GM12878 (cell line): ENCODE data around the gene F12. TPM values are rescaled to one million over a fixed set of nuclear protein-coding genes. Genes with fewer than 3 reads are reported as not detected.

Source experiments
- CEBPB ChIP-seq, 2 experiments: fragments of 150-350 bp in 1 of 2; IDR thresholded peaks; 2 replicates each; pipeline ENCODE4 v1.6.1; 2012 to 2014; ENCODE audit warnings: low read depth in 2 of 2, low read length in 2 of 2, borderline replicate concordance in 1 of 2, inconsistent platforms in 1 of 2
- EED ChIP-seq: sonication (generic); IDR thresholded peaks from 2 replicates; pipeline ENCODE4 v1.6.1; 2016; ENCODE audit warnings: antibody characterized with exemption, low read depth
- EP300 ChIP-seq, 2 experiments: fragments of 150-350 bp in 1 of 2; IDR thresholded peaks; 2 replicates each; pipeline ENCODE4 v1.6.1; 2011 to 2012; ENCODE audit warnings: low read depth in 2 of 2, low read length in 2 of 2, borderline replicate concordance in 1 of 2, improper control_type of control experiment in 1 of 2, inconsistent platforms in 1 of 2; ENCODE audit not compliant: control insufficient read depth in 1 of 2
- ESRRA ChIP-seq: IDR thresholded peaks from 2 replicates; pipeline ENCODE4 v1.6.1; 2012; ENCODE audit warnings: mild to moderate bottlenecking, low read length, improper control_type of control experiment
- GATAD2B ChIP-seq: fragments of 450-650 bp; conservative IDR thresholded peaks from 2 replicates; pipeline ENCODE4 v1.6.1; 2017; ENCODE audit warnings: low read depth, mild to moderate bottlenecking, moderate library complexity
- JUNB ChIP-seq: IDR thresholded peaks from 2 replicates; pipeline ENCODE4 v1.6.1; 2016; ENCODE audit warnings: antibody characterized with exemption, mild to moderate bottlenecking
- MEF2B ChIP-seq: fragments of 450-650 bp; IDR thresholded peaks from 2 replicates; pipeline ENCODE4 v1.6.1; 2018; ENCODE audit warnings: mild to moderate bottlenecking, moderate library complexity; ENCODE audit not compliant: partially characterized antibody, poor library complexity, severe bottlenecking
- MLLT1 ChIP-seq: fragments of 450-650 bp; IDR thresholded peaks from 2 replicates; pipeline ENCODE4 v1.6.1; 2016; ENCODE audit warnings: mild to moderate bottlenecking
- POLR2AphosphoS2 ChIP-seq: IDR thresholded peaks from 2 replicates; pipeline ENCODE4 v1.6.1; 2011; ENCODE audit warnings: low read depth, mild to moderate bottlenecking, low read length, improper control_type of control experiment, moderate library complexity
- POU2F2 ChIP-seq: IDR thresholded peaks from 3 replicates; pipeline ENCODE4 v1.6.1; 2011; ENCODE audit warnings: low read depth, mild to moderate bottlenecking, low read length, borderline replicate concordance
- SMAD5 ChIP-seq: IDR thresholded peaks from 2 replicates; pipeline ENCODE4 v1.6.1; 2016; ENCODE audit warnings: antibody characterized with exemption, low read depth
- STAT3 ChIP-seq: IDR thresholded peaks from 2 replicates; pipeline ENCODE4 v1.6.1; 2011; ENCODE audit warnings: low read depth, low read length, improper control_type of control experiment
- TCF12 ChIP-seq: IDR thresholded peaks from 2 replicates; pipeline ENCODE4 v1.6.1; 2011; ENCODE audit warnings: low read depth, mild to moderate bottlenecking, low read length
- polyA plus RNA-seq, 11 experiments: library from polyadenylated mRNA; depleted of rRNA in 4 of 11; unstranded in 6 of 11; stranded (reverse) in 5 of 11; fragments of >200 nt; fragmentation: Nextera tagmentation in 4 of 11; fragmentation: Illumina TruSeq in 1 of 11; extraction: Ambion mirVana in 4 of 11; extraction: Trizol in 1 of 11; gene quantifications; 1 replicate in 1 of 11; 2 replicates in 10 of 11; pipeline versions ENCODE4 v1.2.1 to v1.2.3, GENCODE V29; 2011 to 2016; ENCODE audit warnings: inconsistent platforms in 2 of 11, missing spikeins in 2 of 11, low read depth in 1 of 11
- total RNA-seq, 4 experiments: library from RNA; depleted of rRNA in 3 of 4; stranded (reverse); fragments of >200 nt in 3 of 4; fragmentation: Illumina TruSeq in 1 of 4; extraction: Trizol in 1 of 4; gene quantifications; 2 replicates each; pipeline versions ENCODE4 v1.2.1 to v1.2.3, GENCODE V29; 2013 to 2021

Gene F12
- total and polyA plus RNA-seq, 10 of the 15 experiments (the other 5 are each of a cell fraction or from before 2014, with no cell fraction given) = 0.25 to 11.3 (median 5.5) TPM

- TF ChIP-seq MLLT1 (peak; percentile 47; the same call in 1 of the 2 replicates), MEF2B (peak; percentile 17), SMAD5 (no peak), CEBPB (IDR thresholded peaks at IDR 0.05; ENCODE audit: borderline replicate concordance in 1 of 2, low read depth in 2 of 2, low read length in 2 of 2) (no peak), EP300 (IDR thresholded peaks at IDR 0.05; ENCODE audit: borderline replicate concordance in 1 of 2, control insufficient read depth in 1 of 2, low read depth in 2 of 2, low read length in 2 of 2) (peak; percentile 41 to 82; a peak in 2 of 4 replicates), GATAD2B (peak; percentile 40), JUNB (peak; percentile 97), POLR2AphosphoS2 (no peak), STAT3 (0 out of 2 replicates have a peak, but pooled peaks have one; percentile 75), ESRRA (0 out of 2 replicates have a peak, but pooled peaks have one; percentile 14), POU2F2 (peak; percentile 12; the same call in 1 of the 3 replicates), TCF12 (peak; percentile 50; the same call in 1 of the 2 replicates), EED (peak; percentile 93)
Measured at GRCh38 chr5:177364159-177364962, 45.0 kb downstream of the F12 start (continued).
